ENCODE results near the gene SCRT2.

The SCRT2 gene

DNA sequence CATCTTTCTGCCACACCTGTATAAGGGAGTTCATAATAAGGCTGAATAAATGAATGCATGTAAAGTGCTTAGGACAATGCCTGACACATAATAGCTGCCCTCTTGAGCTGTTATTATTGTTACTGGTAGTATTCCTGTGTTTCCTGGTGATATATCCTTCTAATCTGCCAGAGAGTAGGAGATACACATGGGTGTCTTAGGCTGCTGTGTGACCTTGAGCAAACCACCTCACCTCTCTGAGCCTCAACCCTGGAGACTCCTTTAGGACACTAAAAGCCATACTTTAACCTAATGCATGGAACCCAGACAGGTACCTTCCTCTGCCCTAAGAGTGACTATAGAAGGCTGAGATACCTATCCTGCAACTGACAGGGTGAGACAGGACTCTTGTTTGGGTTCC is 7.6 kb downstream of the SCRT2 start:
- Histone ChIP-seq H3K9me3 (ENCODE audit: severe bottlenecking) (no peaks in the 10 kb centered on the region), H3K4me1 (ENCODE audit: insufficient read depth, poor library complexity, severe bottlenecking) (no peaks in the 10 kb centered on the region), H3K4me3 (ENCODE audit: severe bottlenecking) (no peak overlapping the region), H3K27ac (ENCODE audit: poor library complexity, severe bottlenecking) (no peak overlapping the region), H3K27me3 (ENCODE audit: insufficient read depth, poor library complexity, severe bottlenecking) (peaks cover 63% of the 10 kb centered on the region), H3K36me3 (ENCODE audit: low read depth) (no peaks in the 10 kb centered on the region)
- TF ChIP-seq, protein P1, sequence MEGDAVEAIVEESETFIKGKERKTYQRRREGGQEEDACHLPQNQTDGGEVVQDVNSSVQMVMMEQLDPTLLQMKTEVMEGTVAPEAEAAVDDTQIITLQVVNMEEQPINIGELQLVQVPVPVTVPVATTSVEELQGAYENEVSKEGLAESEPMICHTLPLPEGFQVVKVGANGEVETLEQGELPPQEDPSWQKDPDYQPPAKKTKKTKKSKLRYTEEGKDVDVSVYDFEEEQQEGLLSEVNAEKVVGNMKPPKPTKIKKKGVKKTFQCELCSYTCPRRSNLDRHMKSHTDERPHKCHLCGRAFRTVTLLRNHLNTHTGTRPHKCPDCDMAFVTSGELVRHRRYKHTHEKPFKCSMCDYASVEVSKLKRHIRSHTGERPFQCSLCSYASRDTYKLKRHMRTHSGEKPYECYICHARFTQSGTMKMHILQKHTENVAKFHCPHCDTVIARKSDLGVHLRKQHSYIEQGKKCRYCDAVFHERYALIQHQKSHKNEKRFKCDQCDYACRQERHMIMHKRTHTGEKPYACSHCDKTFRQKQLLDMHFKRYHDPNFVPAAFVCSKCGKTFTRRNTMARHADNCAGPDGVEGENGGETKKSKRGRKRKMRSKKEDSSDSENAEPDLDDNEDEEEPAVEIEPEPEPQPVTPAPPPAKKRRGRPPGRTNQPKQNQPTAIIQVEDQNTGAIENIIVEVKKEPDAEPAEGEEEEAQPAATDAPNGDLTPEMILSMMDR (IDR thresholded peaks at IDR 0.05; ENCODE audit: poor library complexity, severe bottlenecking), result no peak
- ATAC-seq (ENCODE audit: low read depth) (no peak), DNase-seq (ENCODE audit: low spot score) (no peak)

DNA sequence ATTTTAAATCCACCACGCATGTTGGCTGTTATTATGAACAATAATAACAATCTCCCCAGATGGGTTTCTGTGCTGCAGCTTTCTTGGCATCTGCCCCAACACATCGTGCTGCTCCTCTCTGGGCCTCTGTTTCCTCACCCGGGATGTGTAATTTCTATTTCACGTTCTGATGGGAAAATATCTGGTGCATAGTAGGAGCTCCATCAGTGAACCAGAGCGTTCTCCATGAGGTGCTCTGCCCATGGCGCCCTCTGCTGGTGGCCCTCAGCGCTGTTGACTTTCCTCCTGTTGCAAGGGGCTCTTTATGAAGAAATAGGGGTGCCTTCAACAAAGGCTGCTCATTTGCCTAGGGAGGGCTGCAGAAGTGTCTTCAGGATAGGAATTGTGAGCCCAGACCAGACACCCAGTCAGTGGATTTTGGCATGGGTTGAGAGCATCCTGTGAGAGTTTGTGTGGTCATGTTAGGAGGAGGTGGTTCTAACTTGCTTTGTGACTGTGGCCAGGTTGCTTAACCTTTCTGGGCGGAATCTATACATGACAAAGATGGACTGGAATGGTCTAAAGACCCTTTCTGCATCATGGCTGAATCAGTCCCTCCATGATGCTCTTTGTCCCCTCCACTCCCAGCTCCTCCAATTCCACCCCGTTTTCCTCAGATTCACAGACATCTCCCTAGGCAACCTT is 8.1 kb downstream of the SCRT2 start:
- TF ChIP-seq, protein P1 (IDR thresholded peaks at IDR 0.05; ENCODE audit: poor library complexity, severe bottlenecking), result peak; percentile 83
- H3K36me3 ChIP-seq (ENCODE audit: low read depth), result no peaks in the 10 kb centered on the region
- no peaks in the 10 kb centered on the region for H3K9me3 ChIP-seq (ENCODE audit: severe bottlenecking)
- no peaks in the 10 kb centered on the region for H3K4me1 ChIP-seq (ENCODE audit: insufficient read depth, poor library complexity, severe bottlenecking)
- peaks cover 65% of the 10 kb centered on the region for H3K27me3 ChIP-seq (ENCODE audit: insufficient read depth, poor library complexity, severe bottlenecking)
- H3K4me3 ChIP-seq (ENCODE audit: severe bottlenecking), result no peak overlapping the region
- ATAC-seq (ENCODE audit: low read depth) (no peak), DNase-seq (ENCODE audit: low spot score) (no peak)
- no peak overlapping the region for H3K27ac ChIP-seq (ENCODE audit: poor library complexity, severe bottlenecking)

DNA sequence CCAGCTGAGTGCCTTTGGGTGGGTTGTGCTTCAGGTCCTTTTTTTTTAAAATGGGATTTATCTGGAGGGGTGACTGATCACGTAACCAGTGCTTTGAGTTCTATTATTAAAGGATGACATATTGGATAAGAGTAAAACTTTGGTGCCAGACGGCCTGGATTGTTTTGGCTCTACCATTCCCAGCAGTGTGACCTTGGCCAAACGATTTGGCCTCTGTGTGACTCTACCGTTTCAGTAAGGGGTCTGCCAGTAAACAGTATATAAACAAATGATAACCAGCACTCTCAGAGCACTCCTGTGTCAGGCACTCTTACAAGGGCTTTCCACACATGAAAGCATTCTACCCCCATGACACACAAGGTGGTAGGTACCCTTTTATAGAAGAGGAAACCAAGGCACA is 8.7 kb downstream of the SCRT2 start:
- H3K36me3 ChIP-seq (ENCODE audit: low read depth), result no peaks in the 10 kb centered on the region
- no peaks in the 10 kb centered on the region for H3K4me1 ChIP-seq (ENCODE audit: insufficient read depth, poor library complexity, severe bottlenecking)
- no peak for DNase-seq (ENCODE audit: low spot score)
- H3K9me3 ChIP-seq (ENCODE audit: severe bottlenecking), result no peaks in the 10 kb centered on the region
- H3K4me3 ChIP-seq (ENCODE audit: severe bottlenecking), result no peak overlapping the region
- H3K27me3 ChIP-seq (ENCODE audit: insufficient read depth, poor library complexity, severe bottlenecking), result peaks cover 66% of the 10 kb centered on the region
- H3K27ac ChIP-seq (ENCODE audit: poor library complexity, severe bottlenecking), result no peak overlapping the region
- ATAC-seq (ENCODE audit: low read depth), result no peak
- TF ChIP-seq, protein P1 (IDR thresholded peaks at IDR 0.05; ENCODE audit: poor library complexity, severe bottlenecking), result no peak

DNA sequence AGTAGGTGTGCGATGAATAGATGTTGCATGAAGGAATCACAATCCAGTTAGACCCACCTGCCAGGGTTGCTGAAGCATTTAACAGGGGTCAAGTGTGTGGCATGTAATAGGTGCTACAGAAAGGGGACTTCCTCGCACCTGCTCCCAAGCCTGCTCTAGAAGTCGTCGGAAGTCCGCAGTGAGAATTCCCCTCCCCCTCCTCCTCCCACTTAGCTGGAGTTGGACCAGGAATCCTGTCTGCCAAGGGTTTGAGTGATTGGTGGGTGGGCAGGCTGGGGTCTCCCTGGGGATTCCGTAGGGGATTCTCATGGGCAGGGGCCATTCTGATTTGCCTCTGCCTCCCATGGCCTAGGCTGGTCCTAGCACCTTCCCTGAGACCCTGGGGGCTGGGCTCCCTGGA is 10.3 kb downstream of the SCRT2 start:
- Histone ChIP-seq H3K27ac (ENCODE audit: poor library complexity, severe bottlenecking) (no peak overlapping the region), H3K4me3 (ENCODE audit: severe bottlenecking) (no peak overlapping the region), H3K9me3 (ENCODE audit: severe bottlenecking) (no peaks in the 10 kb centered on the region), H3K27me3 (ENCODE audit: insufficient read depth, poor library complexity, severe bottlenecking) (peaks cover 61% of the 10 kb centered on the region), H3K36me3 (ENCODE audit: low read depth) (no peaks in the 10 kb centered on the region), H3K4me1 (ENCODE audit: insufficient read depth, poor library complexity, severe bottlenecking) (no peaks in the 10 kb centered on the region)
- TF ChIP-seq, protein P1 (IDR thresholded peaks at IDR 0.05; ENCODE audit: poor library complexity, severe bottlenecking), result no peak
- ATAC-seq (ENCODE audit: low read depth) (no peak), DNase-seq (ENCODE audit: low spot score) (no peak)

DNA sequence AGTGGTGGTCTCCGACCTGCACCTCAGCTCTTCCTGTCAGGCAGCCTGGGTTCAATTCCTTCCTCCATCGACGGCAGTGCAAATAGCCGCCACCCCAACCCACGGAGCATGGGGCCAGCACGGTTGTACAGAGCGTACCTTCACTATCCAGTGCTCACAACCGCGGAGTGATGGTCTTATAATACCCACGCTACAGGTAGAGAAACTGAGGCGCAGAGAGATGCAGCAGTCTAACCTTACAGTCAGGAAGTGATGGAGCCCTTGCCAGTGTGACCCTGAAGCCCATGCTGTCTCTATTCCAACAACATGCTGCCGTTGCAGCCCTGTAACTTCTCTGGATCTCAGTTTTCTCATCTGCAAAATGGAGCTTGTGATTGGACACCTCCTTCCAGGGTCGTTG is 11.0 kb downstream of the SCRT2 start:
- TF ChIP-seq, protein P1 (IDR thresholded peaks at IDR 0.05; ENCODE audit: poor library complexity, severe bottlenecking), result no peak
- Histone ChIP-seq H3K36me3 (ENCODE audit: low read depth) (no peaks in the 10 kb centered on the region), H3K9me3 (ENCODE audit: severe bottlenecking) (no peaks in the 10 kb centered on the region), H3K27ac (ENCODE audit: poor library complexity, severe bottlenecking) (no peak overlapping the region), H3K4me3 (ENCODE audit: severe bottlenecking) (no peak overlapping the region), H3K27me3 (ENCODE audit: insufficient read depth, poor library complexity, severe bottlenecking) (peaks cover 61% of the 10 kb centered on the region), H3K4me1 (ENCODE audit: insufficient read depth, poor library complexity, severe bottlenecking) (no peaks in the 10 kb centered on the region)
- no peak for ATAC-seq (ENCODE audit: low read depth)
- no peak for DNase-seq (ENCODE audit: low spot score)
